H9 (cell line): ENCODE results near the gene NFIX. TPM values are rescaled to one million over a fixed set of nuclear protein-coding genes. Genes with fewer than 3 reads are reported as not detected.
A peak's percentile ranks its signal among the peaks of the same experiment; 100 is the strongest.

Source experiments
- DNase-seq: peaks from one replicate; pipeline ENCODE4 v3.0.0-alpha.2; 2017
- H2AFZ ChIP-seq: one replicate; pipeline ENCODE4 v1.6.1; 2013; ENCODE audit warnings: mild to moderate bottlenecking, low read length, control low read depth, moderate library complexity
- H2AK5ac ChIP-seq: 2 replicates; pipeline ENCODE4 v1.6.1; 2013; ENCODE audit warnings: low read length, control low read depth, mixed read lengths; ENCODE audit not compliant: insufficient read length
- H2BK120ac ChIP-seq: one replicate; pipeline ENCODE4 v1.6.1; 2013; ENCODE audit warnings: low read depth, mild to moderate bottlenecking, low read length, control low read depth, inconsistent platforms; ENCODE audit not compliant: poor library complexity, severe bottlenecking
- H2BK12ac ChIP-seq: 2 replicates; pipeline ENCODE4 v1.6.1; 2013; ENCODE audit warnings: low read length, control low read depth, mixed read lengths, low read depth; ENCODE audit not compliant: insufficient read length
- H2BK15ac ChIP-seq: 2 replicates; pipeline ENCODE4 v1.6.1; 2013; ENCODE audit warnings: low read depth, low read length, control low read depth
- H2BK20ac ChIP-seq: one replicate; pipeline ENCODE4 v1.6.1; 2013; ENCODE audit warnings: low read depth, mild to moderate bottlenecking, low read length, control low read depth, inconsistent platforms; ENCODE audit not compliant: poor library complexity, severe bottlenecking
- H2BK5ac ChIP-seq: 2 replicates; pipeline ENCODE4 v1.6.1; 2013; ENCODE audit warnings: low read length, control low read depth, mixed read lengths; ENCODE audit not compliant: insufficient read length
- H3K14ac ChIP-seq: 2 replicates; pipeline ENCODE4 v1.6.1; 2013; ENCODE audit warnings: low read length, control low read depth; ENCODE audit not compliant: insufficient read depth
- H3K18ac ChIP-seq: 2 replicates; pipeline ENCODE4 v1.6.1; 2013; ENCODE audit warnings: low read depth, mild to moderate bottlenecking, mixed read lengths, low read length, control low read depth; ENCODE audit not compliant: insufficient read length
- H3K23ac ChIP-seq: 2 replicates; pipeline ENCODE4 v1.6.1; 2013; ENCODE audit warnings: low read length, control low read depth, mixed read lengths, low read depth; ENCODE audit not compliant: insufficient read length
- H3K23me2 ChIP-seq: 2 replicates; pipeline ENCODE4 v1.6.1; 2013; ENCODE audit warnings: low read depth, mild to moderate bottlenecking, mixed read lengths, low read length, control low read depth; ENCODE audit not compliant: insufficient read length, poor library complexity, severe bottlenecking
- H3K27ac ChIP-seq: 2 replicates; pipeline ENCODE4 v1.5.1; 2013; ENCODE audit warnings: low read length, control low read depth, mixed read lengths, low read depth; ENCODE audit not compliant: insufficient read length
- H3K27me3 ChIP-seq: 2 replicates; pipeline ENCODE4 v1.6.1; 2013; ENCODE audit warnings: low read length, control low read depth, inconsistent platforms; ENCODE audit not compliant: insufficient read depth
- H3K4ac ChIP-seq: 2 replicates; pipeline ENCODE4 v1.6.1; 2013; ENCODE audit warnings: low read depth, mild to moderate bottlenecking, control low read depth, inconsistent platforms, low read length, moderate library complexity
- H3K4me1 ChIP-seq: 2 replicates; pipeline ENCODE4 v1.6.1; 2013; ENCODE audit warnings: low read length, control low read depth, inconsistent platforms; ENCODE audit not compliant: insufficient read depth
- H3K4me2 ChIP-seq: 2 replicates; pipeline ENCODE4 v1.6.1; 2013; ENCODE audit warnings: low read length, control low read depth, mixed read lengths; ENCODE audit not compliant: insufficient read length, insufficient read depth
- H3K56ac ChIP-seq: 2 replicates; pipeline ENCODE4 v1.6.1; 2013; ENCODE audit warnings: low read depth, mild to moderate bottlenecking, mixed read lengths, low read length, control low read depth; ENCODE audit not compliant: insufficient read length
- H3K79me1 ChIP-seq: 2 replicates; pipeline ENCODE4 v1.6.1; 2013; ENCODE audit warnings: low read depth, mild to moderate bottlenecking, moderate library complexity, low read length, control low read depth, inconsistent platforms; ENCODE audit not compliant: insufficient read depth, poor library complexity, severe bottlenecking
- H3K79me2 ChIP-seq: 2 replicates; pipeline ENCODE4 v1.6.1; 2013; ENCODE audit warnings: low read length, control low read depth, inconsistent platforms; ENCODE audit not compliant: insufficient read depth
- H3K9ac ChIP-seq: 2 replicates; pipeline ENCODE4 v1.6.1; 2013; ENCODE audit warnings: low read length, control low read depth, mixed read lengths; ENCODE audit not compliant: insufficient read length; ENCODE audit errors: extremely low read depth
- H3K9me3 ChIP-seq: one replicate; pipeline ENCODE4 v1.6.1; 2013; ENCODE audit warnings: low read depth, low read length, inconsistent platforms; ENCODE audit not compliant: control insufficient read depth
- H3T11ph ChIP-seq: one replicate; pipeline ENCODE4 v1.6.1; 2013; ENCODE audit warnings: mild to moderate bottlenecking, low read length, control low read depth, inconsistent platforms
- H4K20me1 ChIP-seq: one replicate; pipeline ENCODE4 v1.6.1; 2013; ENCODE audit not compliant: control insufficient read depth, insufficient read length, insufficient read depth
- H4K5ac ChIP-seq: 2 replicates; pipeline ENCODE4 v1.6.1; 2013; ENCODE audit warnings: low read depth, mild to moderate bottlenecking, mixed read lengths, low read length, control low read depth; ENCODE audit not compliant: insufficient read length
- H4K8ac ChIP-seq: replicated peaks from 2 replicates; pipeline ENCODE4 v1.6.1; 2013; ENCODE audit warnings: low read length, control low read depth, mixed read lengths, low read depth; ENCODE audit not compliant: insufficient read length
- H4K91ac ChIP-seq: 2 replicates; pipeline ENCODE4 v1.6.1; 2013; ENCODE audit warnings: low read depth, mild to moderate bottlenecking, moderate library complexity, mixed read lengths, low read length, control low read depth; ENCODE audit not compliant: insufficient read length
- H3K27ac Mint-ChIP-seq, 3 experiments: 2 replicates in 2 of 3; 3 replicates in 1 of 3; pipeline ENCODE4 v1.8.0; 2020 to 2021; ENCODE audit warnings: mixed read lengths in 3 of 3, mild to moderate bottlenecking in 1 of 3, moderate library complexity in 1 of 3
- H3K27me3 Mint-ChIP-seq: 2 replicates; pipeline ENCODE4 v1.8.0; 2021; ENCODE audit warnings: low read depth, mild to moderate bottlenecking, moderate library complexity, mixed read lengths
- H3K36me3 Mint-ChIP-seq, 3 experiments: 2 replicates in 2 of 3; 3 replicates in 1 of 3; pipeline ENCODE4 v1.8.0; 2020 to 2021; ENCODE audit warnings: low read depth in 3 of 3, mixed read lengths in 3 of 3; ENCODE audit not compliant: insufficient read depth in 1 of 3
- H3K4me1 Mint-ChIP-seq, 2 experiments: 2 replicates each; pipeline ENCODE4 v1.8.0; 2020; ENCODE audit warnings: mixed read lengths in 2 of 2
- H3K4me3 Mint-ChIP-seq, 2 experiments: 2 replicates in 1 of 2; 3 replicates in 1 of 2; pipeline ENCODE4 v1.8.0; 2020 to 2021; ENCODE audit warnings: mild to moderate bottlenecking in 2 of 2, mixed read lengths in 2 of 2, moderate library complexity in 1 of 2
- H3K9me3 Mint-ChIP-seq, 2 experiments: 2 replicates in 1 of 2; 3 replicates in 1 of 2; pipeline ENCODE4 v1.8.0; 2020; ENCODE audit warnings: mild to moderate bottlenecking in 2 of 2, mixed read lengths in 2 of 2, moderate library complexity in 1 of 2
- CTCF ChIP-seq: fragments of 200-600 bp; sonication (generic); conservative IDR thresholded peaks from 3 replicates; pipeline ENCODE4 v1.8.0; 2021; ENCODE audit warnings: antibody characterized with exemption, mild to moderate bottlenecking
- WGBS: extraction: QIAGEN DNeasy Blood & Tissue Kit; methylation state at CpG from one replicate; pipeline ENCODE4 v1.1.7; 2013; ENCODE audit warnings: missing lambda C conversion rate, low lambda C conversion rate, mixed read lengths; ENCODE audit not compliant: insufficient read length; ENCODE audit errors: extremely low coverage; 5-methylcytosine and 5-hydroxymethylcytosine counted together
- total RNA-seq: library from RNA; stranded (reverse); gene quantifications from 2 replicates; pipeline ENCODE4 v1.2.1, GENCODE V29; 2021

NFIX gene
- total RNA-seq, 1 experiment from 2014 or later, result 0.31 TPM

- no peaks in the 10 kb centered on the region for H3K79me2 ChIP-seq
- H3K27ac Mint-ChIP-seq, result no peak overlapping the region
- WGBS, result no CpG with 5 or more reads among the region's 77 CpGs
- H2BK15ac ChIP-seq, result no peak overlapping the region; the same call in 1 of the 2 replicates
- H3K56ac ChIP-seq, result no peak overlapping the region
- no peak for TF ChIP-seq CTCF
- H2BK20ac ChIP-seq, result no peak overlapping the region
- H4K8ac ChIP-seq, result no peak overlapping the region
- no peaks in the 10 kb centered on the region for H3K4me1 ChIP-seq
- H3K4me1 Mint-ChIP-seq, result peaks cover 25 to 41% of the 10 kb centered on the region in 2 experiments
- no peak overlapping the region for H3K4ac ChIP-seq
- no peak overlapping the region for H2BK5ac ChIP-seq
- H3K36me3 Mint-ChIP-seq, result peaks cover 0 to 3% (median 0%) of the 10 kb centered on the region in 3 experiments; a peak in 2 of 7 replicates
- H4K91ac ChIP-seq, result no peak overlapping the region
- H2AK5ac ChIP-seq, result no peak overlapping the region
- H4K20me1 ChIP-seq, result peaks cover 3% of the 10 kb centered on the region
- no peaks in the 10 kb centered on the region for H3K9me3 ChIP-seq
- no peak overlapping the region for H3K27ac ChIP-seq
- H3K4me2 ChIP-seq, result peak overlapping the region; percentile 37
- no peak overlapping the region for H3K23ac ChIP-seq
- H3K23me2 ChIP-seq, result peaks cover 13% of the 10 kb centered on the region
- peak; percentile 78 for DNase-seq
- H3K27me3 Mint-ChIP-seq, result peaks cover 82% of the 10 kb centered on the region
- H2AFZ ChIP-seq, result no peak overlapping the region
- peaks cover 35% of the 10 kb centered on the region; the same call in 1 of the 2 replicates for H3K27me3 ChIP-seq
- H2BK12ac ChIP-seq, result no peak overlapping the region
- H2BK120ac ChIP-seq, result no peak overlapping the region
- no peaks in the 10 kb centered on the region for H3K79me1 ChIP-seq
- H3K4me3 Mint-ChIP-seq, result peak overlapping the region; percentile 36 to 75; a peak in 4 of 5 replicates
- no peak overlapping the region for H4K5ac ChIP-seq
- H3K9me3 Mint-ChIP-seq, result peaks cover 7% of the 10 kb centered on the region in 2 experiments; a peak in 4 of 5 replicates
- H3K18ac ChIP-seq, result no peak overlapping the region
- no peak overlapping the region for H3K9ac ChIP-seq
- no peak overlapping the region; the same call in 1 of the 2 replicates for H3K14ac ChIP-seq
- H3T11ph ChIP-seq, result no peak overlapping the region
Observed at GRCh38 chr19:13099073-13099999, 104.1 kb downstream of the NFIX start.
